NCI-H1048 (cell line): Measurements from ENCODE around the gene TFDP1.
"Not testable (repeated sequence)": the region's sequence is repeated elsewhere in the genome, so short reads cannot be mapped to it uniquely, and the experiment has no call there.

Source experiments
- DNase-seq: peaks from one replicate; lab custom pipeline; 2025; lab: John Stamatoyannopoulos, UW

Gene TFDP1

DNA sequence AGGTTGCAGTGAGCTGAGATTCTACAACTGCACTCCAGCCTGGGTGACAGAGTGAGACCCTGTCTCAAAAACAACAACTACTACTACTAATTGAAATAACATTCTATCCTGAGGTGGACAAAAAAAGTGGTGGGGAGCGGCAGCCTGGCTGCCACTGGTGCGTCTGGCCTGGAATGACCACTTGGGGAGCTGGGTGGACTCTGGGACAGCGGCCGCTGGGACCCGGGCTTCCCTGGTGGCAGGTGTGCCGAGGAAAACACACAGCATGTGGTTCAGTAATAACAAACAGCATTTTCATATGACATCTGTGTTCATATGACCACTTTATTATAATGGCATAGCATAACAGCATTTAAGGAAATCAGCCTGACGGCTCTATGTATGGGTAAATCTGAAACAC, 33.9 kb downstream of the TFDP1 start:
- no peak for DNase-seq

GRCh38 chr13:113620036-113620796, 35.7 kb downstream of the TFDP1 start:
- no peak for DNase-seq

DNA sequence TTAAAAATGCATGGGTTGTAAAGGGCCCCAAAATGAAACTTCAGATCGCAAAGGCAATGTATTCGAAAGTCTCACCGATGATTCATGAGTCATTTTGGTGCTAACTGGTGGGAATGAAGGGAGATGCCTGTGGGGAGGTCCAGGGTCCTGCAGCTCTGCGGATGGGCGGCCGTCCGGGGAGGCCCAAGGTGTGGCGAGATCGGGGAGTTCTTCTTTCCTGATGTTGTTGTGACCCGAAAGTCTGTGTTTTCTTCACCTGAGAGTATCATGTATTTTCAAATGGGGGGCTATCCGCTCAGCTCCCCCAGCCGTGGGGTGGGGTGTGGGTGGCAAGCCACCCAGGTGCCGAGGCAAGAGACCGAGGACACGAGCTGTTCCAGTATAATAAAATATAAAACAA, 36.5 kb downstream of the TFDP1 start:
- DNase-seq: no peak

- not testable (repeated sequence) for DNase-seq
Measured at GRCh38 chr13:113621498-113621897, 36.9 kb downstream of the TFDP1 start.

DNA sequence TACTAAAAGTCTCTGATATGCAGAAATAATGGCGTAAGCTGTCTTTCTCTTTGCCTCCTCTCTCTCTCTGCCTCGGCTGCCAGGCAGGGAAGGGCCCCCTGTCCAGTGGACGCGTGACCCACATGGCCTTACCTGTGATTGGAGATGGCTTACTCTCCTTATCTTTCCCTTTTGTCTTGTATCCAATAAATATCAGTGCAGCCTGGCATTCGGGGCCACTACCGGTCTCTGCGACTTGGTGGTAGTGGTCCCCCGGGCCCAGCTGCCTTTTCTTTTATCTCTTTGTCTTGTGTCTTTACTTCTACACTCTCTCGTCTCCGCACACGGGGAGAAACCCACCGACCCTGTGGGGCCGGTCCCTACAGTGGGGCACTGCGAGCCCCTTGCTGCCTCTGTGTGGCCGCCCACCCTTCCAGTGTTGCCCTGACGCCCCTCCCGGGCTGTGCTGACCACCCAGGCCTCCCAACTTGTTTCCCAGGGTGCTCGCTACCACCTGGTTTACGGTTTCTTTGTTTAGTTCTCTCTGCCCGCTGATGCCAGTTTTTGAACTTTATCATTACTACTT, 37.5 kb downstream of the TFDP1 start:
- DNase-seq: not testable (repeated sequence)

- no peak for DNase-seq
Measured at GRCh38 chr13:113622791-113623490, 38.4 kb downstream of the TFDP1 start.

DNA sequence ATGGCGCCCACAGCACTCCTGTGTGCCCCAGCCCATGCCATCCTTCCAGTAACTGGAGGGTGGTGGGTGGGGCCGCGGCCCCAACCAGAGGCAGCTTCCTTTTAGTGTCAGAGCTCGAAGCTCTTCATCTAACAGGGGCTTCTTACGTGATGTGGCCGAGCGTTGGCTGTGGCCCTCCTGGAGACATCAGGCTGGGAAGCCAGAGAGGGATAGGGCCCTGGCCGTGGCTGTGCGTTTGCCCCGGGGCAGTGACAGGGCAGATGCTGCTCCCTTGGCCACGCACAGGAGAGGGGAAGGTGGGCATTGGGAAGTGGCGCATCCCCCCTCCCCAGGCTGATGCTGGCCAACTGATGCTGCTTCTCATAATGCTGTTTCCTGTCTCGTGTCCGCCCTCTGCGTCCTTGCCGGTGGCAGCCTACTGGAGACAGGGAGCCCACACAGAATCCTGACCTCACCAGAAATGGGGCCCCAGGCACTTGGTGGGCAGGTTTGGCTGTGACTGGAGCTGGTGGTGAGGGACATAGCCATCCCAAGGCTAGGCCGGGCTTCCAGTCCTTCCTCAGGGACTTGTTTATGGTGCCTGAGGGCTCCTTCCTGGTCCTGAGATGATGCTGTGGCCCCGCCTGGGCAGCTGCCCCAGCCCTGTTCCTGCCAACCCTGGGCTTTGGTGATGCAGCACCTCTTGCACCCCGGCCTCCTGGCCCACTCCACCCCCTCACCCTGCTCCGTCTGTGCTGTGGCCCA, 39.1 kb downstream of the TFDP1 start:
- DNase-seq: no peak

GRCh38 chr13:113624235-113624587, 39.7 kb downstream of the TFDP1 start:
- DNase-seq: no peak

- DNase-seq: not testable (repeated sequence)
Measured at GRCh38 chr13:113624640-113625304, 40.2 kb downstream of the TFDP1 start.

DNA sequence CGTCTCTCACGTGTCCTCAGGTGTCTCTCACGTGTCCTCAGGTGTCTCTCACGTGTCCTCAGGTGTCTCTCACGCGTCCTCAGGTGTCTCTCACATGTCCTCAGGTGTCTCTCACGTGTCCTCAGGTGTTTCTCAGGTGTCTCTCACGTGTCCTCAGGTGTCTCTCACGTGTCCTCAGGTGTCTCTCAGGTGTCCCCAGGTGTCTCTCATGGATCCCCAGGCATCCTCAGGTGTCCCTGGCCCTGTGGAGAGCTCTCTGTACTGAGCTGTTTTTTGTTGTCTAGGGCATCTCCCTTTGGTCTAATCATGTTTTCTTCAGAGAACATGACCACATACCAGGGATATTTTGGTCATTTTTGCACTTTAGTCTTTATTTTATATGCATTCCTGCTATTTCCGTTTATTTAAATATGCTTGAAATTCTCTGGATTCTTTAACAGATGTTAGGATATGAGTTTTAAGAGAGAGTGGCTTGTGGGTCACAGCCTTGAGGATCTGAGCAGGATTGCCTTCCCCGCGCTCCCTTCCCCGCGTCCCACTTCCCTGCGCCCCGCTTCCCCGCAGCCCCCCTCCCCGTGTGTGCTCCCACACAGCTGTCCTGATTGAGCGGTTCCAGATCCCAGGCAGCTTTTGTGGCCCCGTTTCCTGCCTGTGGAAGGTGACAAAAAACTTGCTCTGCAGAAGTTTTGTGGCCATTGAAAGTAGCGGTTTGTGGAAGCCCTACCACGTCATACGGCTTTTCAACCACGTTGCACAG, 41.6 kb downstream of the TFDP1 start:
- DNase-seq: no peak

DNA sequence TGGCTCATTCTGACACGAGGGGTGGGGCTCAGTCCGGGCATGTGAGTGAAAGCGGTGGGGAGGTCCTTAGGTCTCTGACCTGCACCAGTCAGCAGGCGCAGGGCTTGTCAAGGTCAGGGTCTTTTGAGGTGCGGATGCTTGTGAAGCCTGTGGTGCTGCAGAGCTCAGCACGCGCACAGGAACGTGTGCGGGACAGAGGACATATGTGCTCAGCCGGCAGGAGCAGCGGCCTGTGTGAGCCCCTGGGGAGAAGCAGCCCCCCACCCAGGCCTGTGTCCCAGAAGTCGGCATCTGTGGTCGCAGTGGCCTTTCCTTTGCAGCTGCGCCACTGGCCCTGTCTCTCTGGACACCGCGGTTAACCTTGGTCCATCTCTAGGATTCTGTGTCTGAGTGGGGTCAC, 42.6 kb downstream of the TFDP1 start:
- DNase-seq: no peak

- DNase-seq: no peak
Measured at GRCh38 chr13:113628291-113629270, 44.0 kb downstream of the TFDP1 start.

DNA sequence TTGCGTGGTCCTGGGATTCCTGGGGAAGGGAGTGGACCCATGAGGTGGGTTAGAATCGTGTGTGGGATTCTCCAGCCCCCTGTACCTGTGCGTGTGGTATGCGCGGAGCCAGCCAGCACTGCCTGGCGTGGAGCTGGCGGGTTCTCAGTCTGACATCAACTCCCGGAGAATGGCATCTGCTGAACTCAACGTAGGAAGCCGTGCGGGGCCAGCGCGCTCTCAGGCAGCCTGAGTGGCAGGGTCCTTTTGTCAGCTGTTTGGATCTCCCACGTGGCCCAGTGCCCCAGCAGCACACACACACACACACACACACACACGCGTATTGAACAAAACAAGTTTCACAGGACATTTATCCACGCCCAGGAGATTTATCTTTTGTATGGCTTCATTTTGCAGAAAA, 45.3 kb downstream of the TFDP1 start:
- DNase-seq: no peak

GRCh38 chr13:113630296-113630695, 45.7 kb downstream of the TFDP1 start:
- no peak for DNase-seq

DNA sequence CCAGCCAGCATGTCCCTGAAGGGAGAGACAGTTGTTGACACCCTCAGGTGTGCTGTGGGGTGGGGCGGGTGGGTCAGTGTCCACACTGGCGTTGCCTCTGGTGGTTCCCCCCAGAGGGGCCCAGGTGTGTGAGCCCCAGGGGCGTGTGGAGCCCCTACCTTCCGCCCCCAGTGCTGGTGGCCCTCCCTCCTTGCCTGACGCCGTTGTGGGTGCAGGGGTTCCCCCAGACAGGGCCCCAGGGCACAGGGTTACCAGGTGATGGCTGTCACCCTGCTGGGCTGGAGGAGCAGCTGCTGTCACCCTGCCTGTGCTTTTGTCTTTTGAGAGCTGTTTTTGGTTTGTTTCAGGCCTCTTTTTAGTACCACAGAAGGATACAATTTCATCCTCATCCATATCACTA, 46.3 kb downstream of the TFDP1 start:
- DNase-seq: no peak

- no peak for DNase-seq
Measured at GRCh38 chr13:113631341-113632095, 47.0 kb downstream of the TFDP1 start.

DNA sequence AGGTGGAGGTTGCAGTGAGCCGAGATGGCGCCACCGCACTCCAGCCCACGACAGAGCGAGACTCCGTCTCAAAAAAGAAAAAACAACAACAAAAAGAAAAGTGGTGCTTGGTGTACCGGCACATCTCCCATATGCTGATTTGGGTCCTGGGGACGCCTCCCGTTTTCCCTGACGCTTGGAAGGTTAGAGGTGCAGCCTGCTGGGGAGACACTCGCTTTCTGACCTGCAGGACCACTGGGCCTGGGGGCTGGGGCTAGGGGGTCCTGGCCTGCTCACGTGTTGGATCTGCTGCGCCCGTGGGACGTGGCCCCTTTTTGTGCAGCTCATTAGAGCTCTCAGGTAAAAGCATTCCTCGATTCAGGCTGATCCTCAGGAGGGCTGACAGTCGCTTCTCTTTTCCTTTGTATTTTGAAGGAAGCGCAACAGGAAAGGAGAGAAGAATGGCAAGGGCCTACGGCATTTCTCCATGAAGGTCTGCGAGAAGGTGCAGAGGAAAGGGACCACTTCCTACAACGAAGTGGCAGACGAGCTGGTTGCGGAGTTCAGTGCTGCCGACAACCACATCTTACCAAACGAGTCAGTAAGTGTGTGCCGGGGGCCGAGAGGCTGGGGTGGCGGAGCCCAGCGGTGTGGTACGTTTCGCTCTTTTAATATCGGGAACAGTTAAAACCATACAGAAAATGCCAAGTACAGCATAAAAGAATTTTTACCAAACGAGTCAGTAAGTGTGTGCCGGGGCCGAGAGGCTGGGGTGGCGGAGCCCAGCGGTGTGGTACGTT, 48.3 kb downstream of the TFDP1 start:
- no peak for DNase-seq

- no peak for DNase-seq
Measured at GRCh38 chr13:113633485-113633873, 48.9 kb downstream of the TFDP1 start.
